GM21390 (cell line): ENCODE measurements around the gene PDE4A.
"Not testable (repeated sequence)": the region's sequence is repeated elsewhere in the genome, so short reads cannot be mapped to it uniquely, and the experiment has no call there.

Source experiments
- ATAC-seq: cut with Tn5 transposase; IDR thresholded peaks from one replicate; pipeline ENCODE4 v1.9.1; 2021; ENCODE audit not compliant: unreplicated experiment

The PDE4A gene

DNA sequence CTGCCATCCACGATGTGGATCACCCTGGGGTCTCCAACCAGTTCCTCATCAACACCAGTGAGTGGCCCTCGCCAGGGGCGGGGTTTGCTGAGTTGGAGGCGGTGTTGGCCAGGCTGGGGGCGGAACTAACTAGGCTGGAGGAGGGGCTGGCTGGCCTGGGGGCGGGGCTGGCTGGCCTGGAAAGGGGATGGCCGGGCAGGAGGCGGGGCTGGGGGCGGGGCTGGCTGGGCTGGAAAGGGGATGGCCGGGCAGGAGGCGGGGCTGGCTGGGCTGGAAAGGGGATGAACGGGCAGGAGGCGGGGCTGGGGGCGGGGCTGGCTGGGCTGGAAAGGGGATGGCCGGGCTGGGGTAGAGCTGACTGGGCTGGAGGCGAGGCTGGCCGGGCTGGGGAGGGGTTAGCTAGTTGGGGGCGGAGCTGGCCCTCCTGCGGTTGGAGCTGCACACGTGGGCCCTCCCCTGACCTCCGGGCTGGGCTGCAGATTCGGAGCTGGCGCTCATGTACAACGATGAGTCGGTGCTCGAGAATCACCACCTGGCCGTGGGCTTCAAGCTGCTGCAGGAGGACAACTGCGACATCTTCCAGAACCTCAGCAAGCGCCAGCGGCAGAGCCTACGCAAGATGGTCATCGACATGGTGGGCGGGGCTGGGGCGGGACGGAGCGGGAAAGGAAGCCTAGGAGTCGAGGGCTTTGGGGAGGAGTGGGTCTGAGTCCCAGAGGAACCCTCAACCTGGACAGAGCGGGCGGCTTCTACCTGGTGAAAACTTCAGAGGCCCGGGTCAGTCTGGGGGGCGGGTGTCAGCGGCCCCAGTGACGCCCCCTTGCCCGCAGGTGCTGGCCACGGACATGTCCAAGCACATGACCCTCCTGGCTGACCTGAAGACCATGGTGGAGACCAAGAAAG, 41.0 kb downstream of the PDE4A start:
- ATAC-seq = peak; percentile 77

GRCh38 chr19:10462042-10462441, 41.7 kb downstream of the PDE4A start:
- ATAC-seq = not testable (repeated sequence)

GRCh38 chr19:10462557-10462956, 42.2 kb downstream of the PDE4A start:
- ATAC-seq = no peak

DNA sequence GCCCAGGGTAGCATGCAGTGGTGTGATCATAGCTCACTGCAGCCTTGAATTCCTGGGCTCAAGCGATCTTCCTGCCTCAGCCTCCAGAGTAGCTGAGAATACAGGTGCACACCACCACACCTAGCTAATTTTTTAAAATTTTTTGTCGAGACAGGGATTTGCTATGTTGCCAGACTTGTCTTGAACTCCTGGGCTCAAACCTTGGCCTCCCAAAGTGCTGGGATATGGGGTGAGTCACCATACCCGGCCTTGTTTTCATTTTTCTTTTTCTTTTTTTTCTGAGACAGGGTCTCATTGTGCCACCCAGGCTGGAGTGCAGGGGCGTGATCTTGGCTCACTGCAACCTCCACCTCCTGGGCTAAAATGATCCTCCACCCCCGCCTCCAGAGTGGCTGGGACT, 44.1 kb downstream of the PDE4A start:
- ATAC-seq = no peak

DNA sequence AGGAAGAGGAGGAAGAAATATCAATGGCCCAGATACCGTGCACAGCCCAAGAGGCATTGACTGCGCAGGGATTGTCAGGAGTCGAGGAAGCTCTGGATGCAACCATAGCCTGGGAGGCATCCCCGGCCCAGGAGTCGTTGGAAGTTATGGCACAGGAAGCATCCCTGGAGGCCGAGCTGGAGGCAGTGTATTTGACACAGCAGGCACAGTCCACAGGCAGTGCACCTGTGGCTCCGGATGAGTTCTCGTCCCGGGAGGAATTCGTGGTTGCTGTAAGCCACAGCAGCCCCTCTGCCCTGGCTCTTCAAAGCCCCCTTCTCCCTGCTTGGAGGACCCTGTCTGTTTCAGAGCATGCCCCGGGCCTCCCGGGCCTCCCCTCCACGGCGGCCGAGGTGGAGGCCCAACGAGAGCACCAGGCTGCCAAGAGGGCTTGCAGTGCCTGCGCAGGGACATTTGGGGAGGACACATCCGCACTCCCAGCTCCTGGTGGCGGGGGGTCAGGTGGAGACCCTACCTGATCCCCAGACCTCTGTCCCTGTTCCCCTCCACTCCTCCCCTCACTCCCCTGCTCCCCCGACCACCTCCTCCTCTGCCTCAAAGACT, 46.9 kb downstream of the PDE4A start:
- no peak for ATAC-seq

- no peak for ATAC-seq
Observed at GRCh38 chr19:10468133-10468532, 47.8 kb downstream of the PDE4A start.

DNA sequence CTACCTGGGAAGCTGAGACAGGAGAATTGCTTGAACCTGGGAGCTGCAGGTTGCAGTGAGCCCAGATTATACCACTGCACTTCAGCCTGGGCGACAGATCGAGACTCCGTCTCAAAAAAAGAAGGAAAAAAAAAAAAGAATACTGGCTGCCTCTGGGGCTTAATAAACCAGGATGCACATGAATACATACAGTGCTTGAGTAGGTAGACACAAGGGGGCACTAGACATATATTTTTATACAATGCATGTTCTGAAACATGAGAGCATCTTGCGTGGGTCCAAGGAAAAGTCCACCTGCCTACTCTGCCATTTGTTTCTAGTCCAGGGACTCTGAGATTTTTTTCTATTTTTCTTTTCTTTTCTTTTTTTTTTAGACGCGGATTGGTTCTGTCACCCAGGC, 51.6 kb downstream of the PDE4A start:
- ATAC-seq = no peak

DNA sequence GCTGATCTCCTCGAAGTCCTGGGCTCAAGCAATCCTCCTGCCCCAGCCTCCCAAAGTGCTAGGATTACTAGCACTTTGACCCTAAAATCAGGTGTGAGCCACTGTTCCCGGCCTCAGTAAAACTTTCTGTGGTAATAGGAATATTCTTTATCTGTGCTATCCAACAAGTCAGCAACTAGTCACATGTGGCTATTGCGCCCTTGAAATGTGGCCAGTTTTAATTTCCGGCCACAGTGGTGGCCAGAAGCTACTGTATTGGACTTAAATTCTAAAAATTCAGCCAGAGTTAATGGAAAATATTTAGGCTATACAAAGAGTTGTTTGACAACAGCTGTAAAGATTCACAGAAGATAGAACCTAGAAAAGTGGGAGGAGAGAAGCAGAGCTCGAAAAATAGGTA, 52.9 kb downstream of the PDE4A start:
- no peak for ATAC-seq

- ATAC-seq = no peak
Observed at GRCh38 chr19:10474962-10475451, 54.7 kb downstream of the PDE4A start.

GRCh38 chr19:10478476-10478875, 58.1 kb downstream of the PDE4A start:
- no peak for ATAC-seq

DNA sequence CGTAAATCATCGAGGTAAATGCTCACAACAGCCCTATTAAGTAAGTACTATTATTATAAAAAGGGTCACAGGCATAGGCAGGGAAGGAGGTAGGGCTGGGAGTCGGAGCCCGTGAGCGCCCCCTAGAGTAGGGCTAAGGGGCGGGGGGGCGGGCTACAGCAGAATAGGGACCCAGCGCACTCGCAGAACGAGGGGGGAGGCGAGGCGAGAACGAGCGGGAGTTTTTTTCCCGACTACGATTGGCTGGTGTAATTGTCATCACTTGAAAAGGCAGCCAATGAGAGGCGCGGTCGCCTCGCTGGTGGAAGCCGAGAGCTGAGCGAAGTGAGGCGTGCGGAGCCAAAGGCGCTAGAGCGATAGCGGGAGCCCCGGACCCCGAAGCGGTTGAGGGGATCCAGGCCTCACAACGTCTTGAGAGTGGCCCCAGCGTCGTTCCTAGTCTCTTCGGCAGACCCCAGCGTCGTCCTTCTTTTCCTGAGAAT, 58.6 kb downstream of the PDE4A start:
- no peak for ATAC-seq

- no peak for ATAC-seq
Observed at GRCh38 chr19:10486551-10486950, 66.2 kb downstream of the PDE4A start.

GRCh38 chr19:10491472-10492047, 71.2 kb downstream of the PDE4A start:
- ATAC-seq = no peak

- ATAC-seq = no peak
Observed at GRCh38 chr19:10497371-10497770, 77.0 kb downstream of the PDE4A start.

DNA sequence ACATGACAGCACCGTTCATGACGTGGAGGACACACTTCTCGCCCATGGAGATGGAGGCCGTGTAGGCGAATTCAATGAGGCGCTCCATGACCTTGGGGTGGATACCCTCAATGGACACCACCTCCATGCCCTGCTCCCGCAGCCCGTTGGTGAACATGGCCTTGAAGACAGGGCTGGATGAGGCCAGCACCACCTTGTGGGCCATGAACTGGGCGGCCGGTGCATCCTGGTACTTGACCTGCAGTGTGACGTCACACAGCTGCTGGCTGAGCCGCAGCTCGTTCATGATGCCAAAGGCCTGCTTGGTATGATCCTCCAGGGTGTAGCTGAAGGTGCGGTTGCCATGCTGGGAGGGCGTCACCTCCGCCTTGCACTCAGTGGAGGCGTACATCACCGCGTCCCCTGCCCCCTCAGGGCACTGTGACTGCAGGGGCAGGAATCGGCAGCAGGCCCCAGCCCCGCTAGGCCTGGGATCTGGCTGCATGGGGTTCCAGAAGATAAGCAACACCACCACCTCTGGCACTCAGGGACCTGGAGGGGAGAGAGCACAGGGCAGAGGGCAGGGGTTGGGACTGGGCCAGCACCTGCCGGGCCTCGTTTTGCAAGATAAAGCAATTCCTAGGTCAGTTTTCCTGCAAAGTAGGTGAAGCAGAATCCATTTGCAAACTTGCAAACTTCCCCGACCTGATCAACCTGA, 79.4 kb downstream of the PDE4A start:
- no peak for ATAC-seq

DNA sequence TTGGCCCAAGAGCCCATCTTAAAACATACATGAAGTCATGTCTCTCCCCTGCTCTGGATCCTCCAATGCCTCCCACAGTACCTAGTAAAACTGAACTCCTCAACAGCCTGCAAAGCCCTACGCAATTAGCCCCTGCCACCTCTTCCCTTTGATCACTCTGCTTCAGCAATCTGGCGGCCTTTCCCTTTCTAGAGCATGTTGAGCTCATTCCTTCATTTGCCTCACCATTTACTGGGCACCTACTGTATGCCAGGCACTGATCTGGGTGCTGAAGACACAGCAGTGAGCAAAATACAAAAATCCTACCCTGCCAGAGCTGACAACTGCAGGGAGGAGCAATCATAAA, 79.9 kb downstream of the PDE4A start:
- ATAC-seq = no peak

DNA sequence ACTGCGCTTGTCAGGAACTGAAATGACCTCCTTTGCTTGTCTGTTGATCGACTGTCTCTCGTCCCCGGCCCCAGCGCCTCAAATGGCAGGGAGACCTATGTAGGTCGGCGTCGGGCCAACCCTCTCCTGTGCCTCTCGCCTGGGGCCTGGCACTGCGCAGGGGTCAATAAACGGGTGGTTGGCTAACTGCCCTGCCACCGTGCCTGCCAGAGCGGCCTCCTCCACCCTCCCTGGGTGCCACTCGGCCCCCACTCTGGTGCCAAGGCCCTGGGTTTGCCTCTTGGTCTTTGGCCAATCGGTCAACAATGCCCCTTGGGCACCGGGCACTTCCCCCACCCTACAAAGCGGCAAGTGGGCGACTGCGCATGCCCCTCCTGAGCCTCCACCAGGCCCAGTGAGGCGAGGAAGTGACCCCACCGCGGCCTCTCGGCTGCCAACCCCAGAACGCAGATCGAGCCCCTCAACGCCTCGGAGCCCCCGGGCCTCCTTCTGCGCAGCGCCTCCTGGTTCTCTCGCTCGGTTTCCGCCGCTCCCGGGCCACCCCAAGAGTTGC, 81.7 kb downstream of the PDE4A start:
- peak; percentile 33 for ATAC-seq

DNA sequence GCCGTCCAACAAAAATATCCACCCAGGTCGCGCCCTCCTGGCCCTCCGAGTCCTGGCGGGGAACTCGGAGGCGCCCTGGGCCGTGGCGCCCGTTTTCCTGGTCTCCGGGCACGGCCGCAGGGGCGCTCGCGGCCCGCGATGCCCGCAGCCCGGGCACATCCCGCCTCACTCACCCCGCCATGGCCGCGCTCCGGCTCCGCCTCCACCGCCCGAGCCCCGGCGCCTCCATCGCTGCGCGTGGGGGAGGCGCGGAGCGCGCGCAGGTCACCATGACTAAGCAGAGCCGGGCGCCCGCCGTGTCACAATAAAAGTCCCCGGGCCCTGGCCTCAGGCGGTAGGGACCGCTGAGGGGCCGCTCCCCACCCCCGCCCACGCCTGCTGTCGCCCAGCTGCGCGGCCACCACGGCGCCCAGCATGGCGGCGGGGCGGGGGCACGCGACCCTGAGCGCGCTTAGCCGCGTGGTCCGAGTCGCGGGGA, 82.2 kb downstream of the PDE4A start:
- ATAC-seq = peak; percentile 79

- ATAC-seq = peak; percentile 35
Observed at GRCh38 chr19:10503002-10503789, 82.9 kb downstream of the PDE4A start, which contains the start of gene KEAP1. KEAP1 (minus strand) TSS chr19:10503356; CDS start chr19:10500033, 3,323 bp downstream.
